Parathyroid adenoma (tissue), 2 donors: Measurements from ENCODE around the gene ZNF124.

ENCODE experiments used
- H2AFZ ChIP-seq: fragments of 300-600 bp; sonication (generic); one replicate; pipeline ENCODE4 v1.7.0; 2017; ENCODE audit warnings: antibody characterized with exemption, mild to moderate bottlenecking
- H3K27ac ChIP-seq: fragments of 300-600 bp; sonication (generic); one replicate; pipeline ENCODE4 v1.7.0; 2017
- H3K27me3 ChIP-seq: fragments of 300-600 bp; sonication (generic); one replicate; pipeline ENCODE4 v1.7.0; 2017; ENCODE audit warnings: low read length; ENCODE audit not compliant: control insufficient read depth, insufficient read depth
- H3K36me3 ChIP-seq: fragments of 300-600 bp; sonication (generic); one replicate; pipeline ENCODE4 v1.7.0; 2017; ENCODE audit warnings: low read length; ENCODE audit not compliant: control insufficient read depth, insufficient read depth
- H3K4me1 ChIP-seq: fragments of 300-600 bp; sonication (generic); one replicate; pipeline ENCODE4 v1.7.0; 2017; ENCODE audit warnings: control low read depth
- H3K4me2 ChIP-seq: fragments of 300-600 bp; sonication (generic); one replicate; pipeline ENCODE4 v1.7.0; 2017; ENCODE audit warnings: low read length
- H3K4me3 ChIP-seq: fragments of 300-600 bp; sonication (generic); one replicate; pipeline ENCODE4 v1.7.0; 2017; ENCODE audit warnings: low read depth, low read length
- H3K79me2 ChIP-seq: fragments of 300-600 bp; sonication (generic); one replicate; pipeline ENCODE4 v1.7.0; 2017; ENCODE audit warnings: control low read depth
- H3K9ac ChIP-seq: fragments of 300-600 bp; sonication (generic); one replicate; pipeline ENCODE4 v1.7.0; 2017; ENCODE audit warnings: mild to moderate bottlenecking
- H3K9me3 ChIP-seq: fragments of 300-600 bp; sonication (generic); one replicate; pipeline ENCODE4 v1.7.0; 2017; ENCODE audit warnings: low read length; ENCODE audit not compliant: control insufficient read depth
- CTCF ChIP-seq: fragments of 300-600 bp; sonication (generic); IDR thresholded peaks from one replicate; pipeline ENCODE4 v1.7.0; 2017; ENCODE audit warnings: antibody characterized with exemption, mild to moderate bottlenecking
- donor health status: primary hyperparathyroidism.

Gene ZNF124

GRCh38 chr1:247119600-247120407, 52.0 kb downstream of the ZNF124 start:
- TF ChIP-seq CTCF, result no peak
- Histone ChIP-seq H3K9ac (no peak overlapping the region), H3K79me2 (no peaks in the 10 kb centered on the region), H3K4me3 (no peak overlapping the region), H3K4me1 (no peaks in the 10 kb centered on the region), H3K36me3 (no peaks in the 10 kb centered on the region), H3K27ac (no peak overlapping the region), H3K4me2 (no peak overlapping the region), H2AFZ (no peak overlapping the region), H3K9me3 (no peaks in the 10 kb centered on the region), H3K27me3 (no peaks in the 10 kb centered on the region)

GRCh38 chr1:247118946-247119446, 52.8 kb downstream of the ZNF124 start:
- no peak overlapping the region for H3K9ac ChIP-seq
- no peaks in the 10 kb centered on the region for H3K27me3 ChIP-seq
- H3K79me2 ChIP-seq, result no peaks in the 10 kb centered on the region
- no peaks in the 10 kb centered on the region for H3K4me1 ChIP-seq
- no peak overlapping the region for H3K4me3 ChIP-seq
- no peak for TF ChIP-seq CTCF
- H3K36me3 ChIP-seq, result no peaks in the 10 kb centered on the region
- no peak overlapping the region for H3K4me2 ChIP-seq
- no peaks in the 10 kb centered on the region for H3K9me3 ChIP-seq
- no peak overlapping the region for H3K27ac ChIP-seq
- H2AFZ ChIP-seq, result no peak overlapping the region

DNA sequence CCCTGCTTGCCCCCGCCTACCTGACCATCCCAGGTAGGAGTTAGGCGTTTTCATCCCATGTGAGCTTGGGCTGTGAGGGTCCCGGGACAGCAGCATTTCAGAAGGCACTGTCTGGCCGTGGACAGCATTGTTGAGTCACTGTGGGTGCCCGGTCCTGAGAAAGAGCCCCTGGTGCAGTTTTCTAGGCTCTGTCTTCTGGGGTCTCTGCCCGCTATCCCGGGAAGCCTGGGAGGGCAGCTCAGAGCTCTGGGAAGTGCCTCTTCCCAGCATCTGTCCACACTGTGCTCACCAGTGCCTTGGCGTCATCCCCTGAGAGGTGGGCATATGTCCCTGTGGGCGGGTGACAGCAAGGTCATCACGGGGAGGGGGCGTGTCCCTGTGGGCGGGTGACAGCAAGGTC, 56.3 kb downstream of the ZNF124 start:
- no peaks in the 10 kb centered on the region for H3K27me3 ChIP-seq

GRCh38 chr1:247115141-247115510, 56.7 kb downstream of the ZNF124 start:
- H3K4me3 ChIP-seq, result no peak overlapping the region
- no peaks in the 10 kb centered on the region for H3K79me2 ChIP-seq
- no peaks in the 10 kb centered on the region for H3K36me3 ChIP-seq
- H3K27ac ChIP-seq, result no peak overlapping the region
- H3K4me2 ChIP-seq, result no peak overlapping the region
- H3K9ac ChIP-seq, result no peak overlapping the region
- no peak overlapping the region for H2AFZ ChIP-seq
- TF ChIP-seq CTCF, result no peak
- no peaks in the 10 kb centered on the region for H3K9me3 ChIP-seq
- no peaks in the 10 kb centered on the region for H3K4me1 ChIP-seq
- no peaks in the 10 kb centered on the region for H3K27me3 ChIP-seq

More for the DNA sequence above, 56.3 kb downstream of the ZNF124 start:
- Histone ChIP-seq H3K9ac (no peak overlapping the region), H3K4me2 (no peak overlapping the region), H3K36me3 (no peaks in the 10 kb centered on the region), H3K4me1 (no peaks in the 10 kb centered on the region), H2AFZ (no peak overlapping the region), H3K9me3 (no peaks in the 10 kb centered on the region), H3K79me2 (no peaks in the 10 kb centered on the region), H3K27ac (no peak overlapping the region), H3K4me3 (no peak overlapping the region)
- no peak for TF ChIP-seq CTCF
